Trophoblast cell (in vitro differentiated cells and primary cell): ENCODE measurements around the gene METTL9.
A peak's percentile ranks its signal among the peaks of the same experiment; 100 is the strongest.

Experiments
- DNase-seq, 2 donors: peaks; one replicate each; pipeline ENCODE4 v3.0.0-alpha.2; 2016
- H2AFZ ChIP-seq: 2 replicates; pipeline ENCODE4 v1.6.1; 2013; ENCODE audit warnings: low read length, moderate library complexity, mild to moderate bottlenecking; ENCODE audit not compliant: insufficient read depth, poor library complexity
- H2AK5ac ChIP-seq: 2 replicates; pipeline ENCODE4 v1.6.1; 2013; ENCODE audit warnings: mild to moderate bottlenecking, low read length
- H2BK120ac ChIP-seq: 2 replicates; pipeline ENCODE4 v1.6.1; 2013; ENCODE audit warnings: low read length, mild to moderate bottlenecking, moderate library complexity; ENCODE audit not compliant: insufficient read depth, poor library complexity
- H2BK12ac ChIP-seq: 2 replicates; pipeline ENCODE4 v1.6.1; 2013; ENCODE audit warnings: mild to moderate bottlenecking, low read length, moderate library complexity
- H2BK5ac ChIP-seq: 2 replicates; pipeline ENCODE4 v1.6.1; 2013; ENCODE audit warnings: low read length, low read depth, moderate library complexity, mild to moderate bottlenecking; ENCODE audit not compliant: poor library complexity
- H3K14ac ChIP-seq: 2 replicates; pipeline ENCODE4 v1.6.1; 2013; ENCODE audit warnings: mild to moderate bottlenecking, low read length
- H3K18ac ChIP-seq: 2 replicates; pipeline ENCODE4 v1.6.1; 2013; ENCODE audit warnings: mild to moderate bottlenecking, low read length
- H3K23ac ChIP-seq: 2 replicates; pipeline ENCODE4 v1.6.1; 2013; ENCODE audit warnings: low read length
- H3K27ac ChIP-seq: 2 replicates; pipeline ENCODE4 v1.5.1; 2013; ENCODE audit warnings: low read depth, mild to moderate bottlenecking, inconsistent platforms, low read length, moderate library complexity
- H3K27me3 ChIP-seq: 2 replicates; pipeline ENCODE4 v1.6.1; 2013; ENCODE audit warnings: inconsistent platforms, mild to moderate bottlenecking, low read length, moderate library complexity; ENCODE audit not compliant: insufficient read depth
- H3K36me3 ChIP-seq, 2 experiments: 1 replicate in 1 of 2; 2 replicates in 1 of 2; pipeline ENCODE4 v1.6.1; 2013; ENCODE audit warnings: low read length in 2 of 2, mild to moderate bottlenecking in 2 of 2, moderate library complexity in 1 of 2; ENCODE audit not compliant: insufficient read depth in 2 of 2, control insufficient read depth in 1 of 2
- H3K4ac ChIP-seq: 2 replicates; pipeline ENCODE4 v1.6.1; 2013; ENCODE audit warnings: low read depth, mild to moderate bottlenecking, low read length, moderate library complexity
- H3K4me1 ChIP-seq, 2 experiments: 1 replicate in 1 of 2; 2 replicates in 1 of 2; pipeline ENCODE4 v1.6.1; 2013; ENCODE audit warnings: low read length in 2 of 2, mild to moderate bottlenecking in 2 of 2, moderate library complexity in 1 of 2; ENCODE audit not compliant: insufficient read depth in 2 of 2, control insufficient read depth in 1 of 2
- H3K4me2 ChIP-seq: 2 replicates; pipeline ENCODE4 v1.6.1; 2013; ENCODE audit warnings: inconsistent platforms, mild to moderate bottlenecking, low read length, moderate library complexity
- H3K4me3 ChIP-seq: 2 replicates; pipeline ENCODE4 v1.5.1; 2013; ENCODE audit warnings: mild to moderate bottlenecking, low read depth, low read length, inconsistent platforms
- H3K79me1 ChIP-seq: one replicate; pipeline ENCODE4 v1.6.1; 2013; ENCODE audit warnings: low read length
- H3K79me2 ChIP-seq: 2 replicates; pipeline ENCODE4 v1.6.1; 2013; ENCODE audit warnings: low read length, mild to moderate bottlenecking; ENCODE audit not compliant: control insufficient read depth, insufficient read depth, poor library complexity
- H3K9ac ChIP-seq: 2 replicates; pipeline ENCODE4 v1.6.1; 2013; ENCODE audit warnings: mild to moderate bottlenecking, low read length
- H3K9me3 ChIP-seq: 2 replicates; pipeline ENCODE4 v1.6.1; 2013; ENCODE audit warnings: low read depth, mild to moderate bottlenecking, control low read depth, inconsistent platforms, low read length; ENCODE audit not compliant: insufficient read depth
- H4K12ac ChIP-seq: 2 replicates; pipeline ENCODE4 v1.6.1; 2013; ENCODE audit warnings: low read depth, mild to moderate bottlenecking, low read length, moderate library complexity
- H4K8ac ChIP-seq: 2 replicates; pipeline ENCODE4 v1.6.1; 2013; ENCODE audit warnings: low read depth, mild to moderate bottlenecking, low read length, moderate library complexity
- H4K91ac ChIP-seq: one replicate; pipeline ENCODE4 v1.6.1; 2013; ENCODE audit warnings: low read depth, mild to moderate bottlenecking, low read length, moderate library complexity
- WGBS: extraction: QIAGEN DNeasy Blood & Tissue Kit; methylation state at CpG from one replicate; pipeline ENCODE4 v1.1.7; 2013; ENCODE audit warnings: missing lambda C conversion rate; ENCODE audit not compliant: insufficient read length, insufficient coverage; ENCODE audit errors: extremely low coverage; 5-methylcytosine and 5-hydroxymethylcytosine counted together

METTL9 gene

GRCh38 chr16:21622545-21622944, 23.2 kb downstream of the METTL9 start:
- no peaks in the 10 kb centered on the region for H3K27me3 ChIP-seq
- H4K8ac ChIP-seq = no peak overlapping the region
- no peak overlapping the region for H3K4ac ChIP-seq
- H2AK5ac ChIP-seq = no peak overlapping the region
- peaks cover 1 to 3% of the 10 kb centered on the region in 2 experiments for H3K4me1 ChIP-seq
- peaks cover 3% of the 10 kb centered on the region for H3K79me1 ChIP-seq
- no peak overlapping the region for H3K14ac ChIP-seq
- H2AFZ ChIP-seq = no peak overlapping the region
- no peaks in the 10 kb centered on the region for H3K79me2 ChIP-seq
- WGBS = no CpG with 5 or more reads among the region's 1 CpG
- DNase-seq = no peak
- H3K9me3 ChIP-seq = no peaks in the 10 kb centered on the region
- H3K4me2 ChIP-seq = no peak overlapping the region
- no peak overlapping the region for H4K12ac ChIP-seq
- no peak overlapping the region for H3K27ac ChIP-seq
- no peak overlapping the region for H2BK5ac ChIP-seq
- no peak overlapping the region for H2BK12ac ChIP-seq
- H4K91ac ChIP-seq = no peak overlapping the region
- no peak overlapping the region for H3K23ac ChIP-seq
- H3K18ac ChIP-seq = no peak overlapping the region
- H3K4me3 ChIP-seq = no peak overlapping the region
- H2BK120ac ChIP-seq = no peak overlapping the region
- H3K36me3 ChIP-seq = peaks cover 4 to 6% of the 10 kb centered on the region in 2 experiments
- H3K9ac ChIP-seq = no peak overlapping the region

- H2BK120ac ChIP-seq = no peak overlapping the region
- no peak overlapping the region for H3K18ac ChIP-seq
- no CpG with 5 or more reads among the region's 1 CpG for WGBS
- H3K9ac ChIP-seq = no peak overlapping the region
- H3K79me2 ChIP-seq = no peaks in the 10 kb centered on the region
- H3K4me3 ChIP-seq = no peak overlapping the region
- no peak overlapping the region for H4K12ac ChIP-seq
- no peak overlapping the region for H2AK5ac ChIP-seq
- H3K27ac ChIP-seq = no peak overlapping the region
- DNase-seq = no peak
- no peak overlapping the region for H3K23ac ChIP-seq
- H3K79me1 ChIP-seq = peaks cover 3% of the 10 kb centered on the region
- H4K8ac ChIP-seq = no peak overlapping the region
- H2BK12ac ChIP-seq = no peak overlapping the region
- no peak overlapping the region for H3K4me2 ChIP-seq
- no peak overlapping the region for H4K91ac ChIP-seq
- H2AFZ ChIP-seq = no peak overlapping the region
- H3K14ac ChIP-seq = no peak overlapping the region
- no peaks in the 10 kb centered on the region for H3K27me3 ChIP-seq
- peaks cover 2 to 3% of the 10 kb centered on the region in 2 experiments for H3K4me1 ChIP-seq
- H2BK5ac ChIP-seq = no peak overlapping the region
- H3K36me3 ChIP-seq = peaks cover 10 to 14% of the 10 kb centered on the region in 2 experiments
- no peak overlapping the region for H3K4ac ChIP-seq
- H3K9me3 ChIP-seq = peaks cover under 1% of the 10 kb centered on the region
Observed at GRCh38 chr16:21625026-21625425, 25.6 kb downstream of the METTL9 start.

GRCh38 chr16:21626659-21627277, 27.4 kb downstream of the METTL9 start:
- Histone ChIP-seq H2BK12ac (no peak overlapping the region), H3K4me1 (peaks cover 2 to 10% of the 10 kb centered on the region in 2 experiments), H3K4me3 (no peak overlapping the region), H2AFZ (no peak overlapping the region), H3K9me3 (peaks cover 3% of the 10 kb centered on the region), H2AK5ac (no peak overlapping the region), H3K27me3 (no peaks in the 10 kb centered on the region), H3K18ac (no peak overlapping the region), H2BK120ac (no peak overlapping the region), H3K79me1 (peaks cover 3% of the 10 kb centered on the region), H2BK5ac (no peak overlapping the region), H3K27ac (peak overlapping the region; percentile 77), H3K14ac (no peak overlapping the region), H4K12ac (no peak overlapping the region), H3K9ac (no peak overlapping the region), H4K91ac (no peak overlapping the region), H3K79me2 (no peaks in the 10 kb centered on the region), H3K23ac (no peak overlapping the region), H3K4me2 (no peak overlapping the region), H4K8ac (no peak overlapping the region), H3K4ac (no peak overlapping the region), H3K36me3 (peaks cover 14 to 16% of the 10 kb centered on the region in 2 experiments)
- WGBS = no CpG with 5 or more reads among the region's 6 CpGs
- DNase-seq = peak in 1 of 2 donors; percentile 27

GRCh38 chr16:21628121-21628726, 28.8 kb downstream of the METTL9 start:
- no peak overlapping the region for H4K8ac ChIP-seq
- no peak overlapping the region for H2BK120ac ChIP-seq
- H3K27me3 ChIP-seq = no peaks in the 10 kb centered on the region
- H3K9me3 ChIP-seq = peaks cover 3% of the 10 kb centered on the region
- no peak overlapping the region for H3K27ac ChIP-seq
- H2BK5ac ChIP-seq = no peak overlapping the region
- no peak overlapping the region for H3K14ac ChIP-seq
- H2AK5ac ChIP-seq = no peak overlapping the region
- H2AFZ ChIP-seq = no peak overlapping the region
- no peak overlapping the region for H4K12ac ChIP-seq
- H2BK12ac ChIP-seq = no peak overlapping the region
- H3K4me3 ChIP-seq = no peak overlapping the region
- no peak overlapping the region for H3K4me2 ChIP-seq
- no peak overlapping the region for H3K4ac ChIP-seq
- H3K4me1 ChIP-seq = peaks cover 2 to 11% of the 10 kb centered on the region in 2 experiments
- no peak for DNase-seq
- H3K9ac ChIP-seq = no peak overlapping the region
- no peak overlapping the region for H3K23ac ChIP-seq
- no CpG with 5 or more reads among the region's 5 CpGs for WGBS
- no peaks in the 10 kb centered on the region for H3K79me2 ChIP-seq
- H3K79me1 ChIP-seq = peaks cover 3% of the 10 kb centered on the region
- peaks cover 14 to 16% of the 10 kb centered on the region in 2 experiments for H3K36me3 ChIP-seq
- no peak overlapping the region for H3K18ac ChIP-seq
- H4K91ac ChIP-seq = no peak overlapping the region
